ENCODE measurements around the gene RBBP8NL. TPM values are rescaled to one million over a fixed set of nuclear protein-coding genes. Genes with fewer than 3 reads are reported as not detected.

RBBP8NL gene
- total RNA-seq, 2 donors from 2014 or later: 0.40 TPM; not detected in 1

DNA sequence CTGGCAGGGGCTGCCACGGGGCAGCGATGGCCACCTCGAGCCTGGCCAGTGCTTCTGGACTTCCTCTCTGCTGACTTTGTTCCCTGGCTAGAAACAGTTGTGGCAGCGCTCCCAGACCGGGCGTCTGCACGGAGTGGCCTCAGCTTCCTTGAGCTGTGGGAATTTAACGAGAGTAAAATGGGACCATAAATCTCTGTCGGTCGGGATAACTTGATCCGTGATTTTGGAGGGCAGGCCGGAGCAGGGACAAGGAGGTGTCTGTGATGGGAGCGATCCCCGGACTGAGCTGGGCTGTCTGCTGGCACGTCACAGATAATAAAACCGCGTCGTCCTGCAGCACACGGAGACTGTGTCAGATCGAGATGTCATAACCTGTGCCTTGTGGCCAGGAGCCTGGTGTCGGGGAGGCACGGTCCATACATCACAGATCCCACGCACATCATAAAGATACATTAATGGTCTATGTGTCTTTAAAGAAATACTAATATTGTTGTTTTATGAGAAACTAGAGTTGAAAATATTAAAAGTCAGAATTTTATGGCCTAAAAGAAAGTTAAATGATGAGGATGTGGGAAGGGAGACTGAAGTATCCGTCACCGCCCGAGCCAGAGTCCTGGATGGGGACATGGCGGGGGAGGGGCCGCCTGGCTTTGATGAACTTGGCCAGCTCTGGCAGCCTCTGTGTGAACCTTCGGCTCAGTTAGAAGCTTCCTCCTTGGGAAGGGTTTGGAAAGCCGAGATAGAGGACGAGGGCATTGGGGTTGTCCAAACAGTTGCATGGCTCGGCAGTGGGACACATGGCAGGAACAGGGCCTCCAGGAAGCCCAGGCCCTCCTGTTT is 6.5 kb upstream of the RBBP8NL start:
- WGBS, 2 experiments (ENCODE audit: insufficient coverage in 1 of 2, insufficient read length in 1 of 2): 87 to 88% methylated on average over 21 to 31 of the region's 32 CpGs
- Mint-ChIP-seq H3K36me3 (ENCODE audit: low read depth) (no peaks in the 10 kb centered on the region), H3K4me3 (no peak overlapping the region), H3K27ac (no peak overlapping the region), H3K4me1 (peaks cover 7% of the 10 kb centered on the region), H3K27me3 (ENCODE audit: insufficient read depth) (peaks cover 8% of the 10 kb centered on the region), H3K9me3 (no peaks in the 10 kb centered on the region)
- no peak overlapping the region for H3K9ac ChIP-seq (ENCODE audit: extremely low read depth, low read length, poor library complexity, severe bottlenecking)
- TF ChIP-seq, protein P1, sequence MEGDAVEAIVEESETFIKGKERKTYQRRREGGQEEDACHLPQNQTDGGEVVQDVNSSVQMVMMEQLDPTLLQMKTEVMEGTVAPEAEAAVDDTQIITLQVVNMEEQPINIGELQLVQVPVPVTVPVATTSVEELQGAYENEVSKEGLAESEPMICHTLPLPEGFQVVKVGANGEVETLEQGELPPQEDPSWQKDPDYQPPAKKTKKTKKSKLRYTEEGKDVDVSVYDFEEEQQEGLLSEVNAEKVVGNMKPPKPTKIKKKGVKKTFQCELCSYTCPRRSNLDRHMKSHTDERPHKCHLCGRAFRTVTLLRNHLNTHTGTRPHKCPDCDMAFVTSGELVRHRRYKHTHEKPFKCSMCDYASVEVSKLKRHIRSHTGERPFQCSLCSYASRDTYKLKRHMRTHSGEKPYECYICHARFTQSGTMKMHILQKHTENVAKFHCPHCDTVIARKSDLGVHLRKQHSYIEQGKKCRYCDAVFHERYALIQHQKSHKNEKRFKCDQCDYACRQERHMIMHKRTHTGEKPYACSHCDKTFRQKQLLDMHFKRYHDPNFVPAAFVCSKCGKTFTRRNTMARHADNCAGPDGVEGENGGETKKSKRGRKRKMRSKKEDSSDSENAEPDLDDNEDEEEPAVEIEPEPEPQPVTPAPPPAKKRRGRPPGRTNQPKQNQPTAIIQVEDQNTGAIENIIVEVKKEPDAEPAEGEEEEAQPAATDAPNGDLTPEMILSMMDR (conservative IDR thresholded peaks at IDR 0.05): no peak
- H3K27ac ChIP-seq (ENCODE audit: low read depth, low read length): no peak overlapping the region
- no peaks in the 10 kb centered on the region for H3K9me3 ChIP-seq (ENCODE audit: control insufficient read depth, low read length)
- H3K4me3 ChIP-seq (ENCODE audit: low read length): no peak overlapping the region
- DNase-seq: no peak
- H3K27me3 ChIP-seq (ENCODE audit: control insufficient read depth, insufficient read depth, low read length, poor library complexity, severe bottlenecking): peaks cover 8% of the 10 kb centered on the region
- peaks cover 10% of the 10 kb centered on the region for H3K4me1 ChIP-seq (ENCODE audit: control insufficient read depth, insufficient read depth, low read length)
- H3K36me3 ChIP-seq (ENCODE audit: control insufficient read depth, insufficient read depth, low read length): no peaks in the 10 kb centered on the region

DNA sequence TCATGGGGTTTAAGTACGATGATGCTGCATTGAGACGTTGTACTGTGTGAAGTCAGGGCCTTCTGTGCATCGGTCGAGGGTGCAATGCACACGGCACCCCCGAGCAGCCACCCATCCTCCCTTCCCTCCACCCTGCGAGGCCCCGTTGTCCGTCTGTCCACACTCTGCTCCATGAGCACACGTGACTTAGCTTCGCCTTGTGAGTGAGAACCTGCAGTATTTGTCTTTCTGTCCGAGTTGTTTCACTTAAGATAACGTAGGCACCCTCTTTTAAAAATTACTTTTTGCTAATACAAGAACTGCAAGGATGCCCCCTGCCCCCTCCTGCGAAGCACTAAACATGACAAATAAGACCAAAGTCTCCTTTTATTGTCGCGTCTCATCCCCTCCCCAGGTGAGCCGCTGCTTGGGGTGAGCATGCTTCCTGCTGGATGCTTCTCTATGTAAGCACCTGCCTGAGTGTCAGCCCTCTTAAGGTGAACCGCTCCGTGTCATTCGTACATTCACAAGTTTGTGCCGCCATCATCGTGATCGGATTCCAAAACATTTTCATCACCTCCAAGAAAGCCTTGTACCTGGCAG is 3.6 kb upstream of the RBBP8NL start:
- 84 to 85% methylated on average over 23 of the region's 23 CpGs for WGBS, 2 experiments (ENCODE audit: insufficient coverage in 1 of 2, insufficient read length in 1 of 2)
- Mint-ChIP-seq H3K4me1 (peaks cover 12% of the 10 kb centered on the region), H3K27ac (no peak overlapping the region), H3K4me3 (no peak overlapping the region), H3K27me3 (ENCODE audit: insufficient read depth) (peaks cover 8% of the 10 kb centered on the region), H3K36me3 (ENCODE audit: low read depth) (no peaks in the 10 kb centered on the region), H3K9me3 (no peaks in the 10 kb centered on the region)
- Histone ChIP-seq H3K27ac (ENCODE audit: low read depth, low read length) (no peak overlapping the region), H3K4me3 (ENCODE audit: low read length) (no peak overlapping the region), H3K27me3 (ENCODE audit: control insufficient read depth, insufficient read depth, low read length, poor library complexity, severe bottlenecking) (peaks cover 9% of the 10 kb centered on the region), H3K9me3 (ENCODE audit: control insufficient read depth, low read length) (no peaks in the 10 kb centered on the region), H3K4me1 (ENCODE audit: control insufficient read depth, insufficient read depth, low read length) (peaks cover 10% of the 10 kb centered on the region), H3K36me3 (ENCODE audit: control insufficient read depth, insufficient read depth, low read length) (no peaks in the 10 kb centered on the region), H3K9ac (ENCODE audit: extremely low read depth, low read length, poor library complexity, severe bottlenecking) (no peak overlapping the region)
- TF ChIP-seq, protein P1 (conservative IDR thresholded peaks at IDR 0.05): no peak
- no peak for DNase-seq

DNA sequence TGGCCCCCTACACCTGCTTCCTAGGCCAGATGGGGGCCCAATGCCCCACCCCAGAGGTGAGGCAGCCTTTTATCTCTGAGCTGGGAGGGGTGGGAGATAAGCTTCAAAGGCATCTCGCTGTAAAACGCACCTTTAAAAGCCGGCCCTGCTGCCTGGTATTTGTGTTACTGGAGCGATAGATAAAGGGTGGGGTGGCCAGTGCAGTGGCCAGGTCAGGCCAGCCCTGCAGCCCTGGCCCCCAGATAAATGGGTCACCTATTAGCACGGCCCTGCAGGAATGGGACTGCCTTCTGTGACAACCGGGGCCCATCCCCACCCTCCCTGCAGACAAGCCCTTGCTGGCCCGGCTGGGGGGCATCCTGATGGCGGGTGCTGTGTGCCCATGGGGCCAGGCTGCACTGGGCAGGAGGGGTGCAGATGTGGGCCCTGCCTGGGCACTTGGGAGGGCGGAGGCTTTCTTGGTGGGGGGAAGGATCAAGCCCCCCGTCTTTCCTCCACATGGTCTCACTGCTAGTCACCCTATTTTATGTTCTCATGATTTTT is 3.0 kb upstream of the RBBP8NL start:
- Mint-ChIP-seq H3K4me1 (peaks cover 12% of the 10 kb centered on the region), H3K9me3 (no peaks in the 10 kb centered on the region), H3K27ac (no peak overlapping the region), H3K27me3 (ENCODE audit: insufficient read depth) (peaks cover 6% of the 10 kb centered on the region), H3K4me3 (no peak overlapping the region), H3K36me3 (ENCODE audit: low read depth) (no peaks in the 10 kb centered on the region)
- no peak overlapping the region for H3K4me3 ChIP-seq (ENCODE audit: low read length)
- no peak for DNase-seq
- no peak overlapping the region for H3K27ac ChIP-seq (ENCODE audit: low read depth, low read length)
- 69 to 100% methylated on average over 1 to 10 of the region's 10 CpGs for WGBS, 2 experiments (ENCODE audit: insufficient coverage in 1 of 2, insufficient read length in 1 of 2)
- no peak overlapping the region for H3K9ac ChIP-seq (ENCODE audit: extremely low read depth, low read length, poor library complexity, severe bottlenecking)
- peaks cover 10% of the 10 kb centered on the region for H3K4me1 ChIP-seq (ENCODE audit: control insufficient read depth, insufficient read depth, low read length)
- peaks cover 9% of the 10 kb centered on the region for H3K27me3 ChIP-seq (ENCODE audit: control insufficient read depth, insufficient read depth, low read length, poor library complexity, severe bottlenecking)
- TF ChIP-seq, protein P1 (conservative IDR thresholded peaks at IDR 0.05): no peak
- H3K9me3 ChIP-seq (ENCODE audit: control insufficient read depth, low read length): no peaks in the 10 kb centered on the region
- H3K36me3 ChIP-seq (ENCODE audit: control insufficient read depth, insufficient read depth, low read length): no peaks in the 10 kb centered on the region
